ENCODE measurements around the gene ERICH3.
A peak's percentile ranks its signal among the peaks of the same experiment; 100 is the strongest.
"Not testable (repeated sequence)": the region's sequence is repeated elsewhere in the genome, so short reads cannot be mapped to it uniquely, and the experiment has no call there.

Gene ERICH3

GRCh38 chr1:74681449-74681848 lies 7.9 kb upstream of the ERICH3 start:
- DNase-seq = no peak
- in situ Hi-C loops (cut with HindIII; ENCODE audit: low pct_ligation_motif_present, low pct_unique_long_range_greater_than_20kb, low sequenced_read_pairs) = no loop called here

- DNase-seq = no peak
- in situ Hi-C loops (cut with HindIII; ENCODE audit: low pct_ligation_motif_present, low pct_unique_long_range_greater_than_20kb, low sequenced_read_pairs) = no loop called here
These were observed 7.4 kb upstream of the ERICH3 start for GRCh38 chr1:74681001-74681400.

GRCh38 chr1:74679811-74680210 lies 6.2 kb upstream of the ERICH3 start:
- no peak for DNase-seq
- in situ Hi-C loops (cut with HindIII; ENCODE audit: low pct_ligation_motif_present, low pct_unique_long_range_greater_than_20kb, low sequenced_read_pairs) = no loop called here

- in situ Hi-C loops (cut with HindIII; ENCODE audit: low pct_ligation_motif_present, low pct_unique_long_range_greater_than_20kb, low sequenced_read_pairs) = no loop called here
- no peak for DNase-seq
These were observed 4.3 kb upstream of the ERICH3 start for GRCh38 chr1:74677926-74678325.

GRCh38 chr1:74674278-74675048 lies 871 bp upstream of the ERICH3 start:
- in situ Hi-C loops (cut with HindIII; ENCODE audit: low pct_ligation_motif_present, low pct_unique_long_range_greater_than_20kb, low sequenced_read_pairs) = no loop called here
- DNase-seq = no peak

GRCh38 chr1:74670866-74671265 lies 2.7 kb downstream of the ERICH3 start:
- in situ Hi-C loops (cut with HindIII; ENCODE audit: low pct_ligation_motif_present, low pct_unique_long_range_greater_than_20kb, low sequenced_read_pairs); DNase-seq: not testable (repeated sequence)

- no peak for DNase-seq
- in situ Hi-C loops (cut with HindIII; ENCODE audit: low pct_ligation_motif_present, low pct_unique_long_range_greater_than_20kb, low sequenced_read_pairs) = no loop called here
These were observed 18.9 kb downstream of the ERICH3 start for GRCh38 chr1:74654708-74655107.

- DNase-seq = peak; percentile 90
- in situ Hi-C loops (cut with HindIII; ENCODE audit: low pct_ligation_motif_present, low pct_unique_long_range_greater_than_20kb, low sequenced_read_pairs) = no loop called here
These were observed 20.9 kb downstream of the ERICH3 start for GRCh38 chr1:74652711-74653139.

GRCh38 chr1:74650561-74650960 lies 23.0 kb downstream of the ERICH3 start:
- in situ Hi-C loops (cut with HindIII; ENCODE audit: low pct_ligation_motif_present, low pct_unique_long_range_greater_than_20kb, low sequenced_read_pairs) = no loop called here
- DNase-seq = peak; percentile 10

- DNase-seq = no peak
- in situ Hi-C loops (cut with HindIII; ENCODE audit: low pct_ligation_motif_present, low pct_unique_long_range_greater_than_20kb, low sequenced_read_pairs) = no loop called here
These were observed 31.7 kb downstream of the ERICH3 start for GRCh38 chr1:74641876-74642275.

GRCh38 chr1:74641161-74641560 lies 32.4 kb downstream of the ERICH3 start:
- no peak for DNase-seq
- in situ Hi-C loops (cut with HindIII; ENCODE audit: low pct_ligation_motif_present, low pct_unique_long_range_greater_than_20kb, low sequenced_read_pairs) = no loop called here

GRCh38 chr1:74637296-74637695 lies 36.3 kb downstream of the ERICH3 start:
- in situ Hi-C loops (cut with HindIII; ENCODE audit: low pct_ligation_motif_present, low pct_unique_long_range_greater_than_20kb, low sequenced_read_pairs) = no loop called here
- DNase-seq = no peak

- in situ Hi-C loops (cut with HindIII; ENCODE audit: low pct_ligation_motif_present, low pct_unique_long_range_greater_than_20kb, low sequenced_read_pairs) = no loop called here
- DNase-seq = peak; percentile 2
These were observed 44.3 kb downstream of the ERICH3 start for GRCh38 chr1:74629283-74629682.

- DNase-seq = no peak
- in situ Hi-C loops (cut with HindIII; ENCODE audit: low pct_ligation_motif_present, low pct_unique_long_range_greater_than_20kb, low sequenced_read_pairs) = no loop called here
These were observed 49.9 kb downstream of the ERICH3 start for GRCh38 chr1:74623716-74624115.

- no peak for DNase-seq
- in situ Hi-C loops (cut with HindIII; ENCODE audit: low pct_ligation_motif_present, low pct_unique_long_range_greater_than_20kb, low sequenced_read_pairs) = no loop called here
These were observed 53.4 kb downstream of the ERICH3 start for GRCh38 chr1:74620242-74620641.

GRCh38 chr1:74618974-74619373 lies 54.6 kb downstream of the ERICH3 start:
- DNase-seq = no peak
- in situ Hi-C loops (cut with HindIII; ENCODE audit: low pct_ligation_motif_present, low pct_unique_long_range_greater_than_20kb, low sequenced_read_pairs) = no loop called here

GRCh38 chr1:74613894-74614293 lies 59.7 kb downstream of the ERICH3 start:
- no peak for DNase-seq
- in situ Hi-C loops (cut with HindIII; ENCODE audit: low pct_ligation_motif_present, low pct_unique_long_range_greater_than_20kb, low sequenced_read_pairs) = no loop called here

GRCh38 chr1:74611887-74612286 lies 61.7 kb downstream of the ERICH3 start:
- DNase-seq = no peak
- in situ Hi-C loops (cut with HindIII; ENCODE audit: low pct_ligation_motif_present, low pct_unique_long_range_greater_than_20kb, low sequenced_read_pairs) = no loop called here

GRCh38 chr1:74610961-74611360 lies 62.6 kb downstream of the ERICH3 start:
- DNase-seq = no peak
- in situ Hi-C loops (cut with HindIII; ENCODE audit: low pct_ligation_motif_present, low pct_unique_long_range_greater_than_20kb, low sequenced_read_pairs) = no loop called here

- in situ Hi-C loops (cut with HindIII; ENCODE audit: low pct_ligation_motif_present, low pct_unique_long_range_greater_than_20kb, low sequenced_read_pairs) = no loop called here
- DNase-seq = no peak
These were observed 63.7 kb downstream of the ERICH3 start for GRCh38 chr1:74609810-74610371.

Data from ACHN (cell line).